Liver (tissue), 9 donors: ENCODE results near the gene NF1. TPM values are rescaled to one million over a fixed set of nuclear protein-coding genes. Genes with fewer than 3 reads are reported as not detected.

Experiments
- DNase-seq: peaks from one replicate; pipeline ENCODE4 v3.0.0-alpha.2; 2017; ENCODE audit warnings: low spot score
- H3K27ac ChIP-seq, 2 donors: one replicate each; pipeline ENCODE4 v1.7.0; 2013; ENCODE audit warnings: inconsistent platforms in 2 of 2, low read length in 2 of 2, control low read depth in 1 of 2, low read depth in 1 of 2, mild to moderate bottlenecking in 1 of 2
- H3K27me3 ChIP-seq, 4 donors: one replicate each; pipeline versions ENCODE4 v1.6.1 to v1.7.0; 2013; ENCODE audit warnings: low read length in 3 of 4, inconsistent platforms in 1 of 4, mild to moderate bottlenecking in 1 of 4, moderate library complexity in 1 of 4; ENCODE audit not compliant: control insufficient read depth in 4 of 4, insufficient read depth in 4 of 4
- H3K36me3 ChIP-seq, 4 donors: one replicate each; pipeline versions ENCODE4 v1.6.1 to v1.7.0; 2013; ENCODE audit warnings: low read length in 3 of 4, mild to moderate bottlenecking in 3 of 4, low read depth in 1 of 4, moderate library complexity in 1 of 4; ENCODE audit not compliant: control insufficient read depth in 4 of 4, insufficient read depth in 3 of 4
- H3K4me1 ChIP-seq, 4 donors: one replicate each; pipeline versions ENCODE4 v1.6.1 to v1.7.0; 2013; ENCODE audit warnings: low read length in 3 of 4, mild to moderate bottlenecking in 3 of 4, moderate library complexity in 1 of 4; ENCODE audit not compliant: control insufficient read depth in 4 of 4, insufficient read depth in 4 of 4
- H3K4me3 ChIP-seq, 3 donors: one replicate each; pipeline versions ENCODE4 v1.6.1 to v1.7.0; 2013; ENCODE audit warnings: low read length in 3 of 3, control low read depth in 1 of 3, low read depth in 1 of 3, mild to moderate bottlenecking in 1 of 3
- H3K9ac ChIP-seq, 2 donors: one replicate each; pipeline ENCODE4 v1.7.0; 2013; ENCODE audit warnings: low read length in 2 of 2, mild to moderate bottlenecking in 2 of 2, moderate library complexity in 2 of 2, control low read depth in 1 of 2, low read depth in 1 of 2
- H3K9me3 ChIP-seq, 4 donors: one replicate each; pipeline versions ENCODE4 v1.6.1 to v1.7.0; 2013; ENCODE audit warnings: low read length in 3 of 4; ENCODE audit not compliant: control insufficient read depth in 4 of 4
- ATF3 ChIP-seq: IDR thresholded peaks from 2 replicates; pipeline ENCODE4 v1.6.1; 2016; ENCODE audit warnings: antibody characterized with exemption
- CTCF ChIP-seq: fragments of 150-350 bp; IDR thresholded peaks from 2 replicates; pipeline ENCODE4 v1.5.1; 2017; ENCODE audit warnings: improper control_type of control experiment, low read depth, low read length; ENCODE audit not compliant: missing input control
- EGR1 ChIP-seq, 2 donors: IDR thresholded peaks; 2 replicates each; pipeline ENCODE4 v1.6.1; 2016 to 2018; ENCODE audit warnings: antibody characterized with exemption in 2 of 2, low read depth in 2 of 2
- FOXA1 ChIP-seq: IDR thresholded peaks from 2 replicates; pipeline ENCODE4 v1.6.1; 2016; ENCODE audit warnings: antibody characterized with exemption
- GABPA ChIP-seq, 2 donors: IDR thresholded peaks in 1 of 2; conservative IDR thresholded peaks in 1 of 2; 2 replicates each; pipeline ENCODE4 v1.6.1; 2016; ENCODE audit warnings: antibody characterized with exemption in 2 of 2, mild to moderate bottlenecking in 1 of 2, moderate library complexity in 1 of 2
- HNF4A ChIP-seq, 2 donors: conservative IDR thresholded peaks; 2 replicates each; pipeline ENCODE4 v1.6.1; 2016; ENCODE audit warnings: antibody characterized with exemption in 2 of 2, mild to moderate bottlenecking in 2 of 2
- HNF4G ChIP-seq: IDR thresholded peaks from 2 replicates; pipeline ENCODE4 v1.6.1; 2016; ENCODE audit warnings: antibody characterized with exemption
- JUND ChIP-seq, 2 donors: IDR thresholded peaks; 2 replicates each; pipeline ENCODE4 v1.6.1; 2016; ENCODE audit warnings: antibody characterized with exemption in 2 of 2
- MAX ChIP-seq: IDR thresholded peaks from 2 replicates; pipeline ENCODE4 v1.6.1; 2016; ENCODE audit warnings: antibody characterized with exemption
- NR2F2 ChIP-seq: IDR thresholded peaks from 2 replicates; pipeline ENCODE4 v1.6.1; 2016; ENCODE audit warnings: antibody characterized with exemption
- RAD21 ChIP-seq, 2 donors: IDR thresholded peaks; 2 replicates each; pipeline ENCODE4 v1.6.1; 2016; ENCODE audit warnings: antibody characterized with exemption in 2 of 2, mild to moderate bottlenecking in 2 of 2
- REST ChIP-seq: IDR thresholded peaks from 2 replicates; pipeline ENCODE4 v1.6.1; 2016; ENCODE audit warnings: antibody characterized with exemption, mild to moderate bottlenecking
- RXRA ChIP-seq, 2 donors: IDR thresholded peaks; 2 replicates each; pipeline ENCODE4 v1.6.1; 2017 to 2018; ENCODE audit warnings: antibody characterized with exemption in 2 of 2, mild to moderate bottlenecking in 1 of 2
- SP1 ChIP-seq: IDR thresholded peaks from 2 replicates; pipeline ENCODE4 v1.6.1; 2018; ENCODE audit warnings: antibody characterized with exemption, mild to moderate bottlenecking
- TAF1 ChIP-seq: conservative IDR thresholded peaks from 2 replicates; pipeline ENCODE4 v1.6.1; 2016; ENCODE audit warnings: antibody characterized with exemption, mild to moderate bottlenecking
- YY1 ChIP-seq: IDR thresholded peaks from 2 replicates; pipeline ENCODE4 v1.6.1; 2016; ENCODE audit warnings: antibody characterized with exemption, mild to moderate bottlenecking
- WGBS: extraction: QIAGEN DNeasy Blood & Tissue Kit; methylation state at CpG from one replicate; pipeline ENCODE4 v1.1.7; 2013; 5-methylcytosine and 5-hydroxymethylcytosine counted together
- polyA plus RNA-seq, 2 donors: library from polyadenylated mRNA; stranded (reverse) in 1 of 2; unstranded in 1 of 2; fragments of 200-250 nt in 1 of 2; fragments of >200 nt in 1 of 2; fragmentation: Nextera tagmentation in 1 of 2; extraction: Ambion mirVana in 1 of 2; gene quantifications; one replicate each; pipeline versions ENCODE4 v1.2.1 to v1.2.3, GENCODE V29; 2013 to 2015
- total RNA-seq, 2 donors: library from RNA; depleted of rRNA; stranded (reverse); fragments of >200 nt; gene quantifications; one replicate each; pipeline ENCODE4 v1.2.3, GENCODE V29; 2014
- donor health status: healthy.
- donor health status: healthy.
- donor health status: healthy.
- donor health status: healthy.
- donor health status: healthy.

NF1 gene
- total and polyA plus RNA-seq, 4 donors, result 4.6 to 42.6 (median 13.5) TPM

- no peak overlapping the region for H3K9ac ChIP-seq
- no peaks in the 10 kb centered on the region for H3K9me3 ChIP-seq
- no peak for TF ChIP-seq HNF4G
- TF ChIP-seq HNF4A (conservative IDR thresholded peaks at IDR 0.05), result no peak
- TF ChIP-seq GABPA (IDR thresholded peaks at IDR 0.05 in 1 of 2, conservative IDR thresholded peaks at IDR 0.05 in 1 of 2), result no peak
- TF ChIP-seq CTCF, result no peak
- no peak for TF ChIP-seq YY1
- no peak for TF ChIP-seq ATF3
- TF ChIP-seq RXRA (IDR thresholded peaks at IDR 0.05), result no peak
- H3K27me3 ChIP-seq, result no peaks in the 10 kb centered on the region
- no peak for DNase-seq
- no peak overlapping the region for H3K27ac ChIP-seq
- H3K4me3 ChIP-seq, result no peak overlapping the region
- H3K4me1 ChIP-seq, result peaks cover 0 to 2% (median under 1%) of the 10 kb centered on the region in 4 donors
- H3K36me3 ChIP-seq, result peaks cover 0 to 5% (median 1%) of the 10 kb centered on the region in 4 donors
- WGBS, result 98% methylated on average over 2 of the region's 2 CpGs
Observed at GRCh38 chr17:31200287-31200686, 105.5 kb downstream of the NF1 start.

- H3K27me3 ChIP-seq, result no peaks in the 10 kb centered on the region
- no peaks in the 10 kb centered on the region for H3K9me3 ChIP-seq
- H3K9ac ChIP-seq, result no peak overlapping the region
- no peak for DNase-seq
- H3K27ac ChIP-seq, result no peak overlapping the region
- no peak for TF ChIP-seq MAX
- TF ChIP-seq FOXA1, result no peak
- no peak for TF ChIP-seq YY1
- TF ChIP-seq NR2F2, result no peak
- no peak for TF ChIP-seq JUND (IDR thresholded peaks at IDR 0.05)
- TF ChIP-seq HNF4A (conservative IDR thresholded peaks at IDR 0.05), result no peak
- no peak for TF ChIP-seq SP1
- TF ChIP-seq RAD21 (IDR thresholded peaks at IDR 0.05), result no peak
- no peak for TF ChIP-seq CTCF
- no peak for TF ChIP-seq HNF4G
- no peak for TF ChIP-seq REST
- TF ChIP-seq TAF1, result no peak
- TF ChIP-seq RXRA (IDR thresholded peaks at IDR 0.05), result no peak
- no peak for TF ChIP-seq GABPA (IDR thresholded peaks at IDR 0.05 in 1 of 2, conservative IDR thresholded peaks at IDR 0.05 in 1 of 2)
- no peak for TF ChIP-seq EGR1 (IDR thresholded peaks at IDR 0.05; ENCODE audit: low read depth in 2 of 2)
- peaks cover 0 to 5% (median 1%) of the 10 kb centered on the region in 4 donors for H3K36me3 ChIP-seq
- no peaks in the 10 kb centered on the region for H3K4me1 ChIP-seq
- no peak overlapping the region for H3K4me3 ChIP-seq
Observed at GRCh38 chr17:31202968-31203367, 108.2 kb downstream of the NF1 start.
